H1 (cell line): ENCODE data around the gene PHRF1. TPM values are rescaled to one million over a fixed set of nuclear protein-coding genes. Genes with fewer than 3 reads are reported as not detected.

ENCODE experiments used
- CTCF ChIA-PET: fragments of 300-600 bp; sonication (Branson Sonifier 250); formaldehyde crosslinking; loops from one replicate; lab custom pipeline; 2021; ENCODE audit not compliant: partially characterized antibody; lab: Charles Lee
- POLR2A ChIA-PET: fragments of 300-600 bp; sonication (Branson Sonifier 250); formaldehyde crosslinking; loops from one replicate; lab custom pipeline; 2021; ENCODE audit warnings: inconsistent platforms; ENCODE audit not compliant: partially characterized antibody; lab: Charles Lee
- DNase-seq, 2 experiments: peaks; one replicate each; pipeline versions ENCODE4 v3.0.0 to v3.0.0-alpha.2; 2010 to 2022; ENCODE audit warnings: low spot score in 2 of 2, low read depth in 1 of 2, mixed read lengths in 1 of 2
- FAIRE-seq: peaks from 2 replicates; lab custom pipeline; 2011; peaks lifted over from hg19 to GRCh38; lab: Jason Lieb, UNC
- H2AFZ ChIP-seq: 2 replicates; pipeline ENCODE4 v1.8.1; 2012; ENCODE audit warnings: low read length, inconsistent platforms
- H2AK5ac ChIP-seq: 2 replicates; pipeline ENCODE4 v1.6.1; 2013; ENCODE audit warnings: low read depth, low read length
- H2BK120ac ChIP-seq: replicated peaks from 2 replicates; pipeline ENCODE3; 2013; ENCODE audit warnings: low read depth, low read length, inconsistent platforms
- H2BK12ac ChIP-seq: 2 replicates; pipeline ENCODE4 v1.6.1; 2013; ENCODE audit warnings: low read depth, low read length
- H2BK15ac ChIP-seq: 2 replicates; pipeline ENCODE4 v1.6.1; 2013; ENCODE audit warnings: low read length
- H2BK20ac ChIP-seq: 2 replicates; pipeline ENCODE4 v1.6.1; 2013; ENCODE audit warnings: low read length
- H2BK5ac ChIP-seq: 2 replicates; pipeline ENCODE4 v1.6.1; 2013; ENCODE audit warnings: low read depth, low read length
- H3K14ac ChIP-seq: 2 replicates; pipeline ENCODE4 v1.6.1; 2013; ENCODE audit warnings: inconsistent platforms; ENCODE audit not compliant: insufficient read length
- H3K18ac ChIP-seq: 2 replicates; pipeline ENCODE4 v1.6.1; 2013; ENCODE audit warnings: low read length; ENCODE audit errors: extremely low read depth
- H3K23ac ChIP-seq: 2 replicates; pipeline ENCODE4 v1.6.1; 2013; ENCODE audit warnings: inconsistent platforms; ENCODE audit not compliant: insufficient read length
- H3K23me2 ChIP-seq: 2 replicates; pipeline ENCODE4 v1.6.1; 2013; ENCODE audit warnings: low read depth, low read length
- H3K27ac ChIP-seq: 2 replicates; pipeline ENCODE4 v1.6.1; 2011; ENCODE audit warnings: low read depth, low read length, inconsistent platforms
- H3K27me3 ChIP-seq, 4 experiments: replicated peaks in 1 of 4; 1 replicate in 1 of 4; 2 replicates in 3 of 4; pipeline versions ENCODE4 v1.6.1 to v1.8.1; 2011 to 2013; ENCODE audit warnings: low read length in 3 of 4, mild to moderate bottlenecking in 3 of 4, inconsistent platforms in 2 of 4, mixed read lengths in 2 of 4, moderate library complexity in 1 of 4; ENCODE audit not compliant: control insufficient read depth in 3 of 4, insufficient read depth in 3 of 4; ENCODE audit errors: extremely low read depth in 1 of 4
- H3K36me3 ChIP-seq, 4 experiments: 2 replicates each; pipeline versions ENCODE4 v1.6.1 to v1.8.1; 2011 to 2013; ENCODE audit warnings: mild to moderate bottlenecking in 4 of 4, low read length in 3 of 4, moderate library complexity in 2 of 4, control low read depth in 1 of 4, inconsistent platforms in 1 of 4; ENCODE audit not compliant: insufficient read depth in 4 of 4, control insufficient read depth in 2 of 4
- H3K4ac ChIP-seq: replicated peaks from 2 replicates; pipeline ENCODE3; 2013; ENCODE audit warnings: low read length, low read depth, mixed read lengths, inconsistent platforms; ENCODE audit not compliant: insufficient read length
- H3K4me1 ChIP-seq, 4 experiments: replicated peaks in 1 of 4; 1 replicate in 1 of 4; 2 replicates in 3 of 4; pipeline versions ENCODE4 v1.6.1 to v1.8.1; 2011 to 2013; ENCODE audit warnings: low read length in 3 of 4, inconsistent platforms in 2 of 4, mixed read lengths in 1 of 4; ENCODE audit not compliant: insufficient read depth in 4 of 4, control insufficient read depth in 3 of 4
- H3K4me2 ChIP-seq, 2 experiments: 2 replicates each; pipeline versions ENCODE4 v1.6.1 to v1.8.1; 2011 to 2013; ENCODE audit warnings: low read depth in 2 of 2, low read length in 2 of 2, control low read depth in 1 of 2, inconsistent platforms in 1 of 2, mild to moderate bottlenecking in 1 of 2; ENCODE audit not compliant: insufficient read depth in 1 of 2
- H3K4me3 ChIP-seq, 4 experiments: fragments of 200-600, 300-600 bp in 1 of 4; sonication (generic), shearing (Covaris generic), sonication (Bioruptor Twin) in 1 of 4; 2 replicates each; pipeline versions ENCODE4 v1.5.1 to v1.8.1; 2011 to 2016; ENCODE audit warnings: low read length in 4 of 4, low read depth in 3 of 4, control low read depth in 2 of 4, inconsistent platforms in 2 of 4, mild to moderate bottlenecking in 2 of 4, mixed read lengths in 1 of 4, moderate library complexity in 1 of 4; ENCODE audit not compliant: insufficient read depth in 2 of 4; ENCODE audit errors: extremely low read depth in 1 of 4
- H3K56ac ChIP-seq: replicated peaks from 2 replicates; pipeline ENCODE3; 2013; ENCODE audit warnings: low read depth, mild to moderate bottlenecking, mixed read lengths, low read length, inconsistent platforms; ENCODE audit not compliant: insufficient read length
- H3K79me1 ChIP-seq: 2 replicates; pipeline ENCODE4 v1.6.1; 2013; ENCODE audit warnings: low read depth, low read length, control low read depth
- H3K79me2 ChIP-seq, 2 experiments: 2 replicates each; pipeline versions ENCODE4 v1.6.1 to v1.8.1; 2012 to 2013; ENCODE audit warnings: low read length in 2 of 2, mild to moderate bottlenecking in 2 of 2, inconsistent platforms in 1 of 2; ENCODE audit not compliant: insufficient read depth in 2 of 2, control insufficient read depth in 1 of 2
- H3K9ac ChIP-seq, 4 experiments: replicated peaks in 1 of 4; 1 replicate in 1 of 4; 2 replicates in 3 of 4; pipeline versions ENCODE4 v1.6.1 to v1.8.1; 2011 to 2013; ENCODE audit warnings: low read depth in 3 of 4, low read length in 3 of 4, control low read depth in 2 of 4, mild to moderate bottlenecking in 2 of 4, moderate library complexity in 2 of 4, inconsistent platforms in 1 of 4; ENCODE audit errors: extremely low read depth in 1 of 4
- H3K9me3 ChIP-seq, 2 experiments: 2 replicates each; pipeline versions ENCODE4 v1.6.1 to v1.8.1; 2012 to 2013; ENCODE audit warnings: mild to moderate bottlenecking in 2 of 2, moderate library complexity in 2 of 2, control low read depth in 1 of 2, inconsistent platforms in 1 of 2, low read depth in 1 of 2, low read length in 1 of 2, mixed read lengths in 1 of 2; ENCODE audit not compliant: insufficient read depth in 2 of 2
- H4K20me1 ChIP-seq, 2 experiments: replicated peaks in 1 of 2; 2 replicates each; pipeline versions ENCODE3 to v1.8.1; 2011 to 2013; ENCODE audit warnings: inconsistent platforms in 2 of 2, low read length in 2 of 2, mild to moderate bottlenecking in 1 of 2; ENCODE audit not compliant: insufficient read depth in 2 of 2, control insufficient read depth in 1 of 2
- H4K5ac ChIP-seq: 2 replicates; pipeline ENCODE4 v1.6.1; 2013; ENCODE audit warnings: low read length, low read depth, mixed read lengths, inconsistent platforms; ENCODE audit not compliant: insufficient read length
- H4K8ac ChIP-seq: 2 replicates; pipeline ENCODE4 v1.8.0; 2013; ENCODE audit warnings: mild to moderate bottlenecking, moderate library complexity, low read length, inconsistent platforms; ENCODE audit not compliant: insufficient read depth; ENCODE audit errors: extremely low read depth
- H4K91ac ChIP-seq: replicated peaks from 2 replicates; pipeline ENCODE3; 2013; ENCODE audit warnings: low read length, mixed read lengths, inconsistent platforms; ENCODE audit not compliant: insufficient read length
- BRCA1 ChIP-seq: IDR thresholded peaks from 2 replicates; pipeline ENCODE4 v1.6.1; 2012; ENCODE audit warnings: low read depth, low read length, improper control_type of control experiment
- HDAC6 ChIP-seq: IDR thresholded peaks from one replicate; pipeline ENCODE4 v1.7.1; 2012; ENCODE audit warnings: low read depth, mild to moderate bottlenecking, inconsistent platforms, low read length, moderate library complexity
- KDM4A ChIP-seq: IDR thresholded peaks from one replicate; pipeline ENCODE4 v1.7.1; 2012; ENCODE audit warnings: low read depth, mild to moderate bottlenecking, moderate library complexity, low read length, inconsistent platforms; ENCODE audit not compliant: severe bottlenecking
- SP4 ChIP-seq: IDR thresholded peaks from 2 replicates; pipeline ENCODE4 v1.6.1; 2012; ENCODE audit warnings: low read length, inconsistent platforms
- WGBS, 2 experiments: shearing (Covaris generic) in 1 of 2; methylation state at CpG; one replicate each; pipeline versions ENCODE4 v1.1.6 to v1.1.7; 2013 to 2015; ENCODE audit warnings: low lambda C conversion rate in 2 of 2, mixed read lengths in 2 of 2, inconsistent platforms in 1 of 2, low coverage in 1 of 2, missing lambda C conversion rate in 1 of 2; ENCODE audit not compliant: insufficient replicate concordance in 2 of 2, insufficient coverage in 1 of 2, insufficient read length in 1 of 2; ENCODE audit errors: extremely low coverage in 1 of 2, missing lambda C conversion rate in 1 of 2; 5-methylcytosine and 5-hydroxymethylcytosine counted together
- polyA plus RNA-seq, 7 experiments: library from polyadenylated mRNA; depleted of rRNA in 3 of 7; stranded (reverse) in 5 of 7; unstranded in 2 of 7; fragments of >200 nt in 5 of 7; fragments of 200-250 nt in 2 of 7; gene quantifications; 1 replicate in 5 of 7; 2 replicates in 1 of 7; 4 replicates in 1 of 7; pipeline versions ENCODE4 v1.2.1 to v1.2.3, GENCODE V29; 2011 to 2013; ENCODE audit warnings: missing spikeins in 2 of 7, mixed read lengths in 2 of 7
- total RNA-seq: library from RNA; stranded (reverse); fragmentation: NEBNext Ultra II Directional; extraction: Animal tissue kit (Norgen Biotek cat#: 25700); gene quantifications from 2 replicates; pipeline ENCODE4 v1.2.1, GENCODE V29; 2021

Gene PHRF1
- total and polyA plus RNA-seq, 2 of the 8 experiments (the other 6 are each of a cell fraction or from before 2014, with no cell fraction given) = 13.4 to 37.3 TPM

- POLR2A ChIA-PET = interaction anchor here (1.0 to 1.7 kb wide), 2 partner anchors 31 to 34 kb away, joined by 4 read pairs; no protein-coding TSS in a partner anchor
- Histone ChIP-seq H3K79me2 (no peaks in the 10 kb centered on the region), H2AK5ac (no peak overlapping the region), H3K9me3 (no peaks in the 10 kb centered on the region), H4K8ac (no peak overlapping the region), H3K56ac (no peak overlapping the region), H3K14ac (no peak overlapping the region), H4K91ac (no peak overlapping the region), H2BK15ac (no peak overlapping the region), H2BK5ac (no peak overlapping the region), H3K79me1 (peaks cover 10% of the 10 kb centered on the region), H3K23me2 (no peaks in the 10 kb centered on the region), H3K4ac (no peak overlapping the region), H3K4me2 (no peak overlapping the region), H3K27ac (no peak overlapping the region), H3K4me3 (no peak overlapping the region), H3K27me3 (no peaks in the 10 kb centered on the region), H3K36me3 (peaks cover 33 to 80% (median 67%) of the 10 kb centered on the region in 4 experiments), H3K18ac (no peak overlapping the region), H2BK12ac (no peak overlapping the region), H2AFZ (no peak overlapping the region), H2BK20ac (no peak overlapping the region), H4K20me1 (peaks cover 20 to 29% of the 10 kb centered on the region in 2 experiments), H3K23ac (no peak overlapping the region), H2BK120ac (no peak overlapping the region), H4K5ac (no peak overlapping the region), H3K4me1 (peaks cover 0 to 7% (median 2%) of the 10 kb centered on the region in 4 experiments; a peak in 5 of 7 replicates), H3K9ac (no peak overlapping the region)
- CTCF ChIA-PET = interaction anchor here (0.8 to 1.7 kb wide), 5 partner anchors 15 to 235 kb away, joined by 3 to 5 read pairs (median 4); no protein-coding TSS in a partner anchor
- WGBS, 2 experiments = 96% methylated on average over 25 of the region's 28 CpGs; no CpG with 5 or more reads in 1 of the 2 experiments
- DNase-seq = no peak
- FAIRE-seq = no peak
- TF ChIP-seq SP4 = no peak
- no peak for TF ChIP-seq BRCA1
- TF ChIP-seq KDM4A = no peak
- TF ChIP-seq HDAC6 = no peak
Measured at GRCh38 chr11:609341-609811, 33.1 kb downstream of the PHRF1 start.
